Smooth muscle cell of the brain vasculature (primary cell): ENCODE results near the gene FAM193B.

Source experiments
- DNase-seq: peaks from one replicate; pipeline ENCODE4 v3.0.0-alpha.2; 2012; ENCODE audit warnings: low read depth, low spot score

The FAM193B gene

DNA sequence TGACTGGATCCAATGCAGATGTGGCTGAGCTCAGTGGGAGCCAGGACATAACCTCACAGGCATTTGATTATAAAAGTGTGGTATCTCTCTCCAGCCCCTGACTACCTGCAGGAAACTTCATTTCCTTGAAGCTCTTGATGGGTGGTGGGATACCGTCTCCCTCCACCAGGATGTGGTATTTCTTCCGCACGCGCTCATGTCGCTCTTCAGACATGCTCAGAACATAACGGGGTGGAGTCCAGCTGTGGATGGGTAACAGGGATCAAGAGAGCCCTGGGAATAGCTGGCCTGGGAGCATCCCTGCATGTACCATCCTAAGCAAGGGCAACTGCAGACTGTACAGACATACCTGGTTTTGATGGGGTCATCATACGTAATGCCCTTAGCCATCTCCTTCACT, 38.8 kb downstream of the FAM193B start:
- DNase-seq: no peak

DNA sequence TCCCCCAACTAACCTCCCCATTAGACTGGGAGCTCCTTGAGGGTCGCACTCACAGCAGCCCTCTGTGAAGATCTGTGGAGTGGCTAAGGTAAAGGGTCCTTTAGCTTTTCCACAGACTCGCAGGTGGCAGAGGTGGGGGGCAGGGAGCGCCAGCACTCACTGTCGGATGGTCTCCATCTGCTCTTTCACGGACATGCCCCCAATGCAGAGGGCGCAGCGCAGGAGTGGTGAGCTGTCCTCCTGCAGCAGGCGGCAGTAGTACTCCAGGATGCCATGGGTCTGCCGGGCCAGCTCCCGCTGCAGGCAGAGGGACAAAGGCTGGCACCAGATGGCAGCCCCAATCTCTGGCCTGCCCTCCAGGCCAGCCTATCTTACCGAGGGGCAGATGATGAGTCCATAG, 39.8 kb downstream of the FAM193B start:
- DNase-seq: no peak

DNA sequence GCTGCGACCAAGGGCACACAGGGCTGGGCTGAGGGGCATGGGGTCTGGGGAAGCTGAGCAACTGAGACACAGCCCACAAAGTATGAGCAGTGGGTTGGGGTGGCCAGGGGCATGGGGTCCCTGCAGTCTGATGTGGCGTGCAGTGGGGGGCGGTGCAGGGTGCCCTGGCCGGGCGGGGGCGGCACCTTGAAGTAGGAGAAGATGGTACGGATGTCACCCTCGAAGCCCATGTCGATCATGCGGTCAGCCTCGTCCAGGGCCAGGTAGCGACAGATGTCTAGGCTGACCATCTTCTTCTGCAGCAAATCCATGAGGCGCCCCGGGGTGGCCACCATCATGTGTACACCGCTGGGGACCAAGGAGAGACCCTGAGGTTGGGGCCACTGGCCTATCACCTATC, 40.9 kb downstream of the FAM193B start:
- no peak for DNase-seq

DNA sequence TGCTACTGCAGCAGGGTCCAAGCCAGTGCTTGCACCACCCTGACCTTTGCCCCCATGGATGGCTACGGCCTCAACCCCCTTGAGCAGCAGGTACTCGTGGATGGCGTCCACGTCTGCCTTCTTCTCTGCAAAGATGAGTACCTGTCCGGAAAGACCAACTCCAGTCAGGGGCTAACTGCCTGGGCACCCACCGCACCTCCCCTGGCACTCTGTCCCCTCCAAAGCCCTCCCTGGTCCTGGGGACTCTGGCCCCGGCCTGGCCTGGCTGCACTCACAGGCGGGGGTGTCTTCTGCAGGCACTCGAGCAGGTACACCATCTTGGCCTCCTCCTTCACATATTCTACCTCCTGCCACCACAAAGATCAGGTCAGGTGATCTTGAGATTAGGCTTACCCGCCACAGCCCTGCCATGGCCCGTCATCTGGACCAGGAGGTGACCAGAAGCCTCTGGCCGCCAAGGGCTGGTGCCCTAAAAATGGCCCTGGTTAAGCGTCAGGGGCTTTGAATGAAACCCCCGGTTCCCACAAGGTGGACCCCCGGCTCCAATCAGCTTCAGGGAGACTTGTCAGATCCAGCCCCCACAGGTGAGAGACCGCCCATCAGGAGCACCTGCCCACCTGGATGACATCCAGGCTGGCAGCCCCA, 41.5 kb downstream of the FAM193B start:
- no peak for DNase-seq

DNA sequence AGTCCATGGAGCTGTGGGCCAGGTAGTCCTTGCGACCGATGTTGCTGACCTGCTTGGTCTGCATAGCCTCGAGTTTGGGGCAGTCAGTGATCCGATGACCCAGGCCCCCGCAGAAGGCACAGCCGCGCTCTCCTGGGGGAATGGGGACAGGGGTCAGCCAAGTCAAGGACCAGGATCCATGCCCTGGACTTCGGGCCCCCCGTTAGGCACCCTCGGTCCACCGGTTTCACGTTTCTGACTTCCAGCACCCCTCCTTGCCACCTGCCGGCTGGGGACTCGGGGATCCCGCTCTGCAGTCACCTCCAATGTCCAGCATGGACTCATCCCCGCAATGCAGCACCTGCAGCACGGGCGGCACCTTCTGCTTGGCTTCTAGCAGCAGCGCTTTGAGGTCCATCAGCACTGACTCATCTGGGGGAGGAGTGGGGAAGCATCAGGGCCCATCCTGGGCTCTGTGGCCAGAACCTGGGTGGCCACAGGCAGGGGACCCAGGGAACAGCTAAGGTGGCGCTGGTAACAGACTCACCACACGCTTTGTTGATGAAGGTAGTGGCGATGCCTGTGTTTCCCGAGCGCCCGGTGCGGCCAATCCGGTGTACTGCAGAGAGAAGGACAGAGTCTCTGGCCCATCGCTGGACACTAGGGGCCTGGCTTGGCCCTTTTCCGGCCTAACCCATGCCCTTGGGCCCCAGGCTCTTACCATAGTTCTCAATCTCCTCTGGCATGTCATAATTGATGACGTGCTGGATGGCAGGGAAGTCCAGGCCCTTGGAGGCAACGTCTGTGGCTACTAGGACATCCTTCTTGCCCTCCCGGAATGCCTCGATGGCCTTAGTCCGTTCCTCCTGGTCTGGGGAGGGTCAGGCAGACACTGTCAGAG, 42.3 kb downstream of the FAM193B start:
- no peak for DNase-seq

DNA sequence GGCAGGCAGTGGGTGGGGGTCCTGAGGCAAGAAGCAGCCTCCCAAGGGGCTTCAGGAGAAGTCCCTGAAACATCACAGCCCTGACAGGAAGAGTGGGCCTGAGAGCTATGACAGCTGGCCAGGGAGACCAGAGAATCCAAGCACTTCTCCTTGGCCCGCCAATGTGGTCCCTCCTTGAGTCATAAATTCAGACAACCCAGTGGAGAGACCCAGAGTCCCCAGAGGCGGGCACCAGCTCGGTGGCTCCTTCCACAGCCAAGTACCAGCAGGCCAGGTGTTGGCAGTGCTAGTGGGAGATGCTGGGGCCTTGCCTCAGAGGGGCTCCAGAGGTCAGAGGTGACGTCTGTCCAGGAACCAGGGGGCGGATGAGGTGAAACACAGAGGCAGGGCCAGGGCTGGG, 43.2 kb downstream of the FAM193B start:
- DNase-seq: no peak

DNA sequence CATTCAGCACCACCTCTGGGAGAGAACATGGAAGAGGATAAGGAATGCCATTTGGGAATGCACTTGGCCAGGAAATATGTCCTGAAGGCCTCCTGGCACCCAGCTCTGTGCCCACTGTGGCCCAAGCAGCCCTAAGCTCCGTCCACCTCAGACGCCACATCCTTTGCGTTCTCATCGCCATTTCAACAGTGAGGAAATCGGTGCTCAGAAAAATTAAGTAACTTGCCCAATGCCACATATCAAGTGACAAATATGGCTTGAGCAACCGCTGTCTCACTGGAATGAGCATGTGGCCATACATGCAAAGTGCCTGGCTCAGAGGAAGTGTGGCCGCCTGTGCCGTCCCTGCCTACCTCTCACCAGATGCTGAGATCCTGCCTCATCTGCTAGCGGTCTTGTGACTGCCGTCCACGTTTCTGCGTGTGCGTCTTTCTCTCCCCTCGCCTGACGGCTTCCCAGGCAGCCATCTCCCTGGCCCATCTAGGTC, 43.8 kb downstream of the FAM193B start:
- no peak for DNase-seq

DNA sequence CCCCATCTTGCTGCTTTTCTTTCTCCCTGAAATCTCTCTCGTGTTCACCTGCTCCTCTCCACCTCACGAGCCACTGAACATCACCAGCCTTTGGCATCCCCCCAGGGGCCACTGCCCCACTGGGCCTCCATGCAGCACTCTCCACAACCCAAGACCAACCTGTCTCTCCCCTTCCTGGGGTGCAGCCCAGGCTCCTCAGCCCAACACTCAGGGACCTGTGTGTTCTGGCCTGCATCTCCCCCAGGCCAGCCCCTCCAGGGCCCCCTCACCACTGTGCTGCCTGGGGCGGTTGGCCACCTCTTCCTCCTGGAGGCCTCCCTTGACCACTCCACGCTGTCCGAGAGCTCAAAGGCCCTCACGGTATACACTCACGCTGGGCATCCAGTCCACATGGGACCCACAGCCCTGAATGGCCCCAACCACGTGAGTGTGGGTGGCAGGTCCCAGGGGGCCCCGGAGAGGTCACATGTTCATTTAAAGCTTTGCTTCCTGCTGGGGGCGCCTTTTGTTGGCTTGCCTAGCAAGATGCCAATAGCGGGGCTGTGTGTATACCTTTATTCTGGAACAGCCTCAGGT, 44.3 kb downstream of the FAM193B start:
- DNase-seq: no peak

DNA sequence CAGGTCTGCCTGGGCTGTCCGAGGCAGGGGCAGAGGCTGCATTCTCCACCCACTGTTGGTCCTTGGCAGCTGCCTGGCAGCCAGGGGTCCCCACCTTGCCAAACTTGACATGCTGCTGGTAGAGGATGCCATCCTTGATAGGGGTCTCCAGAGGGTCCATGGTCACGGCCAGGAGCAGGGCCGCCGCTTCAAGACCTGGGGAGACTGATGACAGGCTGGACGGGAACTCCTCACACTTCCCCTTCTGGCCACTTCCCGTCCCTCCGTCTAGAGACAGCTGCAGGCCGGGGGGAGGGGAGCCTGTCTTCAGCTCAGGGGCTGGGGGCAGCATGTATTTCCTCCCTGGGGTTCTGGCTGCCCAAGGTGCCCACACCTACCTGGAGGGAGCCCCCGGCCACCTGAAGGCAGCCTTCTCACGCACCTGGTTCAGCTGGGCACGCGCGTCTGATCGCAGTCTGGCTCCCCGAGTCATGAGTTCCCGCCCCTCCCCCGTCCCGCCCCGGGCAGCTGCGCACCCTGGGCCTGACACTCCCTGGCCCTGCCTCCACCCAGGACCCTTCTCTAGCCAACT, 44.9 kb downstream of the FAM193B start, which contains the start of gene DOK3:
Gene DOK3 (minus strand): TSS at position 446 of the 571 bp plus-strand sequence. CDS start 286 bp downstream, at position 160.
- no peak for DNase-seq

DNA sequence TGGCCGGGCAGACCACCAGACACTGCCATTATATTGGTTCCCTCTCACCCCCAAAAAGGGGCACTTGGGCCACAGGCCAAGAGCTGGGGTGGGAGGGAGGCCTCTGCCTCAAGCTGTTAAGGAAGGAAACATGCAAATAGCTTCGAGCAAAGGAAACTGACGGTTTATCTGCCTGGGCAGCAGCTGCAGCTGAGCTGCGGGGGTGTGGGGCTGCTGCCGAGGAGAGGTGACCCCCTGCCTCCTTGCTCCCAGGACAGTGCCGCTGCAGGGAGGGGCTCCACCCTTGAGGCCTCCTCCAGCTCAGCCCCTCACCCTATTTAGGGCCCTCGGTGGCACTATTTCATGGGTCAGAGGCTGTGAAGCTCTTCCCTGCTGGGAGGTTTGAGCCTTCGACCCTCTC, 45.5 kb downstream of the FAM193B start:
- DNase-seq: no peak

DNA sequence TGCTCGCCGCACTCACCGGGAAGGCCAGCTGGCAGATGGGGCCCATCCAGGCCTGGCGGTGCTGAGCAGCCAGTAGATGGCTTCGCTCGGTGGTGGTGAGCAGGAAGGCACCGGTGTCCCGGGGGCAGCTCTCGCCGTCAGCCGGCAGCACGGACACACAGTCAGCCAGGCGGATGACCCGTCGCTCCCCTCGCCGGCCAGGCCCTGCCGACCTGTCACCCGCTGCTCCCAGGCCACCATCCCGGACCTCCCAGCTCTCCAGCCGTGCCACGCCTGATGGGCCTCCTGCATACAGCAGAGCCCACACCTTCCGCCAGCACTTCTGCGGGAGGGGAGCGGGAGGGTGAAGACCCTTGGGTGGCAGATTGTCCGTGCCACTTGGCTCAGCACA, 46.1 kb downstream of the FAM193B start:
- no peak for DNase-seq

DNA sequence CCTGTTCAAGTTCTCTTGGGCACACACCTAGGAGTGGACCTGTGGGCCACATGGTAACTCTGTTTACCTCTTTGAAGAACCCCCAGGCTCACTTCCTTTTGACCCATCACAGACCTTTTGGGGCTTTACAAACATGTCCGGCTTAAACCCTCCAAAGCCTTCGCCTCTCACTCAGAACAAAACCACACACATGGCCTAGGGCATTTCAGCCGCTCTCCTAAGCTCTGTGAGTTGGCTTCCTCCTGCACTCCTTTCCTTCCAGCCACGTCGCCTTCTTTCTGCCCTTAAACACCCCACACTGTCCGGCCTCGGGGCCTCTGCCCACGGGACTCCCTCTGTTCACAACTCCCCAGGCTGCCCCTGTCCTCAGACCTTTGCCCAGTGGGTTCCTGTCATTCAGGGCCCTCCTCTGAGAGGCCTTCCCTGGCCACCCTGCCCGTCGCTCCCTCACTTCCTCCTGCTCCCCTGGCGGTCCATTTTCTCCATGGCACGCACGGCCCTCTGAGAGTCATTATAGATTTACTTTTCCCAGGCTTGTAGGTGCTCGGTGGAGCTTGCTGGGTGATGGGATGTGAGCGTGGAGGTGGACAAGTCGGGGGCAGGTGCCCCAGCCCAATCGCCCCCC, 46.7 kb downstream of the FAM193B start:
- no peak for DNase-seq

DNA sequence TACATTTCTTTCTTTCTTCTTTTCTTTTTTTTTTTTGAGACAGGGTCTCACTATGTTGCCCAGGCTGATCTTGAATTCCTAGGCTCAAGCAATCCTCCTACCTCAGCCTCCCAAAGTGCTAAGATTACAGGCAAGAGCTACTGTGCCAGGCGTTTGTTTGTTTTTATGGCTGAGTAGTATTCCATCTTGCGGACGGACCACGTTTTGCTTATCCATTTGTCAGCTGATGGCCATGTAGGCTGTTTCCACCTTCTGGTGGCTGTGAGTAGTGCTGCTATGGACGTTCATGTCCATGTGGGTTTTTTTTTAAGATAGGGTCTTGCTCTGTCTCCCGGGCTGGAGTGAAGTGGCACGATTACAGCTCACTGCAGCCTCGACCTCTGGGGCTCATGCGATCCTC, 47.2 kb downstream of the FAM193B start:
- DNase-seq: no peak

DNA sequence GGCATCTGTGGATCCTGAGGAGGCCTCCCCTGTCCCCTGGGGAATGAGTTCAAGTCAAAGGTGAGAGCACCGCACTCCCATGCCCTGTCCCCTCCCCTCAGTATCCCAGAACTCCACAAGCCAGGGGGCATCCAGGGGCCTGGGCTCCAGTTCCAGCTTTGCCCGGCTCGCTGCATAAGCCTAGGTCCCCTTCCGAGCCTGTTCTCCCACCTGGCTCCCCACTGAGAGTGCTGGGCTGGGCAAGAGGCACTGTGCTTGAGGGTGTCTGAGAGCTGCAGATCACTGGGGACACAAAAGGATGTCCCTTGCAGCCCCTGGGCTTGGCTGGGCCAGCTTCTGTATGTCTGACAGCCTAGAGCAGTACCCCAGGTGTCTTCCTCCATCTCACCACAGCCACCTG, 49.3 kb downstream of the FAM193B start:
- no peak for DNase-seq

DNA sequence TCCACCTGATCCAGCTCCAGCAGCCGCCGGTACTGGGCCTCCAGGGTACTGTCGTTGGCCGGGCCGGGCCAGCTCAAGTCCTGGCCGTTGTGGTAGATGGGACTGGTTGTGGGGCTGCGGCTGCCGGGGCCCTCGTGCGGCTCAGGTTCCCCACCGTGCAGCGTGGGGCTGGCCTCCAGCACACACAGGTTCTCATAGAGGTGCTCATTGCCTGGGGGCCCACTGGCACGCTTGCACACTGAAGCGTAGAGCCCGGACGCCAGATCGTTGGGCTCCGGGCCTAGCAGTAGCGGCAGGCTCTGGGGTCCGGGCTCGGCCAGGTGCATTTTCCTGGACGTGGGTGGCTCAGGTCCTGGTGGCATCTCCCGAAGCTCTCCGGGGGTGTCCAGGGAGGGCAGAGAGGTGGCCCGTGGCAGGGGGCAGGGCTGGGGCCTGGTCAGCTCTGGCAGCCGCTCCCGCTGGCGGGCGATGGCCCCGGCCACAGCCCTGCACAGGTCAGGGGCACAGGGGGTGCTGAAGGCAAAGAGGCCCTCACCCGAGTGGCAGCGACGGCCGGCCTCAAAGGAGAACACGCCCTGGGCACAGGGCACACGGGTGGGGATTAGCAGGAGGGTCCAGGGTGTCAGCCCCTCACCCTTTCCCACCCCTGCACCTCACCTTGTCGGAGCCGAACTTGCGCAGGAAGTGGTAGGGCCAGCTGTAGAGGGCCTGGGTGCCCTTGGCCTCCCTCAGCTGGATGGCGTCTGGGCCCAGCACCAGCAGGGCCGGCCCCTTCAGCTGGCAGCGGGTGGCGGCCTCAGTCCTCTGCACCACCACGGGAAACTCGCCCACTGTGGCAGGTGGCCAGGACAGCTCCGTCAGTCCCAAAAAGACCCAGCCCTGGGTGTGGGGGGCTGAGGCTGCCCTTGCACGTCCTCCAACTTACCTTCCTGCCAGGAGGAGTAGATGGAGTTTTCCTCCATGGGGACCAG, 50.0 kb downstream of the FAM193B start:
- DNase-seq: no peak

DNA sequence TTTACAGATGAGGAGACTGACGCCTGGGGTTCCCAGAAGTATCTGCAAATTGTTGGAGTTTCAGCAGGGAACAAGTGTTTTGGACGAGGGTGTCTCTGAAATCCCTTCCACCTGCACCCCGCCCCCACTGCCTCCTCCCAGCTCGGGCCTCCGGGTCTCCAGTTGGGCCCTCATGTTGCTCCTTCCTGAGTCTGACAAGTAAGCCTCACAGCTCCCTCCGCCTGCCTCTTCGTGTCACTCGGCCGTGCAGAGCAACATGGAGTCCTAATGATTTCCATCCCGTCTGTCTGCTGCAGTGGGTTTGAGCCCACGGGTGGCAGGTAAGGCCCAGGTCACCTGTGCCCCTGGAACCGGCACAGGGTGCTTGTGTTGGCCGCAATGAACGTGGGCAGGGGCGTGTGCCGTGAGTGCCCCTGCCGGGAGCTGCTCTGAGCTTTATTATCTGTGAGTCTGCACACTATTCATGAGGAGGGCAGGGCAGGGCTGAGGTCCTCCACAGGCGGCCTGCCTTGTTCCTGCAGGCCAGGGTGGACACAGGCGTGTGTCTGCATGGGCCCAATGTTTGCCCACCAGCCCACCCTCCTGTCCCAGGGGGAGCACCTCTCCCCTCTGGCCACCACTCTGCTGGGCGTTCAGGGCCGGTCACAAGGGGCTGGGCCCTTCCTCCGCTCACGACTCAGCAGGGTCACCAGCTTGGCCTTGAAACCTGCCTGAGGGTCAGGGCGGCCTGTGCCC, 50.8 kb downstream of the FAM193B start:
- DNase-seq: no peak

DNA sequence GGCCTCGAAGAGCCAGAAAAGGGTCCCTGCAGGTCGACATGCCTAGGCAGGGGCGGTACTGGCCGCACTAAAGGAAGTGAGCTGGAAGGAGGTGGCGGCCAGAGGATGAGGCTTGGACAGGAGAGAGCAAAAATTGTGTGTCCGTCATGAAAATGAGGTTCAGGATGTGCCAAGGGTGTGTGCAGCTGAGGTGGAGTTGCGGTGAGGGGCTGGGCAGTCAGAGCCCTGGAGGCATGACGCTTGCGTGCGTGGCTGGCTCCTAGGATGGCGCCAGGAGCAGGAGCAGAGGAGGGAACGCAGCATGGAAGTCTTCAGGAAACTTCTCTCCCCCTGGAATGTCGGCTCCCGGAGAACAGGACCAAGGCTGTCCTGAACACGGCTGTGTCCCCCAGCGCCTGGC, 51.5 kb downstream of the FAM193B start:
- DNase-seq: no peak

DNA sequence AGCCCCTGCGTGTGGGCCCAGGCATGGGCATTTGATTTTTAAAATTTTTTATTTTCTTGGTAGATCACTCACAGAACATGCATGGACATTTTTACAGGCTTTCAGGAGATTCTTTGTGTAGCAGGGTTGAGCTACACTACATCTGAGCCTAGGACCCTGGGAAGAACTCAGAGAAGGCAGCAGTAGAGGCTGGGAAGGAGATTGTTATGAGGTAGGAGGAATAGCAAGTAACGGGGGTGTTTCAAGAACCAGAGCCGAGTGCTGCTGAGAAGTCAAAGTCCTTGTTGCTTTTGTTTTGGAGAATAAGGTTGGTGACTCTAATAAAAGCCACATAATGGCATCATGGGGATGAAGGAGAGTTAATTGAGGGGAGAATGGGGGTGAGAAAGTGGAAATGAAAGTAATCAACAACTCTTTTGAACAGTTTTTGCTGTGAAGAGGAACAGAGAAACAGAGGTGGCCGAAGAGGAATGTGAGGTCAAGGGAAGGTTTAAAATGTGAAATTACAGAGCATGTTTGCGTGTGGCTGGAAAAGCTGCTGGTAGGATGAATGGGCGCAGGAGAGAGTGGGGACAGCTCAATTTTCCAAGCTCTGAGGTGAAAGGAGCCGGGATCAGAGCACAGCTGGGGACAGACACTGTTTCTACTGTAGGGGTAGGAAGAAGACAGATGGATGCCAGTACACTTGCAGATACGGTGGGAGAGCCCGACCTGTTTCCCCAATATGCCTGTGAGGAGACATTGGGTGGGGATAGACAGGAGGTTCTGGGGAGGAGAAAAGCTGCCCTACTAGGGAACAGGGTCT, 52.3 kb downstream of the FAM193B start:
- DNase-seq: no peak
